SKM-1 (cell line): ENCODE results near the gene PAK4.

Source experiments
- DNase-seq: peaks from one replicate; lab custom pipeline; 2025; ENCODE audit not compliant: unreplicated experiment; lab: John Stamatoyannopoulos, UW

Gene PAK4

GRCh38 chr19:39178296-39179006 lies 52.9 kb downstream of the PAK4 start:
- DNase-seq: no peak

- no peak for DNase-seq
Observed at GRCh38 chr19:39179754-39180153, 54.2 kb downstream of the PAK4 start.

- no peak for DNase-seq
Observed at GRCh38 chr19:39180749-39181148, 55.2 kb downstream of the PAK4 start.

- DNase-seq: no peak
Observed at GRCh38 chr19:39181500-39182173, 56.1 kb downstream of the PAK4 start.

- DNase-seq: no peak
Observed at GRCh38 chr19:39182174-39182505, 56.6 kb downstream of the PAK4 start.

GRCh38 chr19:39183104-39183503 lies 57.5 kb downstream of the PAK4 start:
- DNase-seq: no peak

- DNase-seq: no peak
Observed at GRCh38 chr19:39186391-39186790, 60.8 kb downstream of the PAK4 start.

- DNase-seq: no peak
Observed at GRCh38 chr19:39187552-39187943, 62.0 kb downstream of the PAK4 start.

GRCh38 chr19:39188960-39189359 lies 63.4 kb downstream of the PAK4 start:
- no peak for DNase-seq

GRCh38 chr19:39190768-39191167 lies 65.2 kb downstream of the PAK4 start:
- no peak for DNase-seq

GRCh38 chr19:39192846-39193245 lies 67.3 kb downstream of the PAK4 start:
- no peak for DNase-seq

GRCh38 chr19:39193803-39194202 lies 68.2 kb downstream of the PAK4 start:
- no peak for DNase-seq

- no peak for DNase-seq
Observed at GRCh38 chr19:39194832-39195542, 69.4 kb downstream of the PAK4 start.

- no peak for DNase-seq
Observed at GRCh38 chr19:39195755-39196154, 70.2 kb downstream of the PAK4 start.

- DNase-seq: no peak
Observed at GRCh38 chr19:39196320-39196719, 70.7 kb downstream of the PAK4 start.

GRCh38 chr19:39196860-39197562 lies 71.4 kb downstream of the PAK4 start, which contains the start of gene NCCRP1:
TSS of gene NCCRP1 (plus strand) at chr19:39196964. CDS start at chr19:39196983, 19 bp downstream.
- no peak for DNase-seq

GRCh38 chr19:39197808-39198207 lies 72.2 kb downstream of the PAK4 start:
- no peak for DNase-seq

- DNase-seq: no peak
Observed at GRCh38 chr19:39199025-39199424, 73.4 kb downstream of the PAK4 start.

GRCh38 chr19:39200066-39200802 lies 74.6 kb downstream of the PAK4 start:
- DNase-seq: no peak

GRCh38 chr19:39200803-39201115 lies 75.2 kb downstream of the PAK4 start:
- DNase-seq: no peak

GRCh38 chr19:39202998-39203355 lies 77.4 kb downstream of the PAK4 start:
- no peak for DNase-seq
